SK-N-SH (cell line): ENCODE results near the gene FLT4. TPM values are rescaled to one million over a fixed set of nuclear protein-coding genes. Genes with fewer than 3 reads are reported as not detected.

Source experiments
- CTCF ChIA-PET: fragments of 300-600, 350-600 bp; formaldehyde crosslinking; extraction: SDS; loops from one replicate; lab custom pipeline; 2021; lab: Yijun Ruan, JAX
- POLR2A ChIA-PET: fragments of 350-600 bp; sonication (Branson Sonifier 250); formaldehyde crosslinking; extraction: SDS; loops from one replicate; lab custom pipeline; 2020; ENCODE audit warnings: antibody characterized with exemption, inconsistent platforms; lab: Yijun Ruan, JAX
- DNase-seq: peaks from one replicate; pipeline ENCODE4 v3.0.0; 2012
- H2AFZ ChIP-seq: fragments of 200-600 bp; sonication (generic); 2 replicates; pipeline ENCODE4 v1.8.1; 2016; ENCODE audit warnings: antibody characterized with exemption, mild to moderate bottlenecking, low read depth
- H3F3A ChIP-seq: fragments of 200-600 bp; sonication (generic); replicated peaks from 2 replicates; pipeline ENCODE3; 2016; ENCODE audit warnings: antibody characterized with exemption, mild to moderate bottlenecking; ENCODE audit not compliant: insufficient read depth
- H3K27ac ChIP-seq, 2 experiments: fragments of 200-500 bp in 1 of 2; fragments of 200-600 bp in 1 of 2; sonication (Bioruptor generic) in 1 of 2; sonication (generic), shearing (Covaris generic) in 1 of 2; 2 replicates each; pipeline versions ENCODE4 v1.5.1 to v1.6.1; 2014 to 2016; ENCODE audit warnings: low read depth in 2 of 2, inconsistent platforms in 1 of 2, low read length in 1 of 2, mild to moderate bottlenecking in 1 of 2, mixed read lengths in 1 of 2
- H3K27me3 ChIP-seq: fragments of 200-600 bp; sonication (generic), shearing (Covaris generic); 2 replicates; pipeline ENCODE4 v1.6.1; 2016; ENCODE audit warnings: mixed run types; ENCODE audit not compliant: insufficient read depth
- H3K36me3 ChIP-seq, 2 experiments: fragments of 200-500 bp in 1 of 2; fragments of 200-600 bp in 1 of 2; sonication (Bioruptor generic) in 1 of 2; sonication (generic) in 1 of 2; replicated peaks in 1 of 2; 2 replicates each; pipeline versions ENCODE3 to v1.5.1; 2014 to 2016; ENCODE audit warnings: low read length in 1 of 2, mild to moderate bottlenecking in 1 of 2; ENCODE audit not compliant: insufficient read depth in 2 of 2, control insufficient read depth in 1 of 2
- H3K4me1 ChIP-seq, 2 experiments: fragments of 200-500 bp in 1 of 2; fragments of 200-600 bp in 1 of 2; sonication (Bioruptor generic) in 1 of 2; sonication (generic), shearing (Covaris generic) in 1 of 2; 2 replicates each; pipeline versions ENCODE4 v1.5.1 to v1.6.1; 2014 to 2016; ENCODE audit warnings: low read depth in 1 of 2, low read length in 1 of 2, mixed run types in 1 of 2; ENCODE audit not compliant: insufficient read depth in 2 of 2, control insufficient read depth in 1 of 2
- H3K4me2 ChIP-seq: fragments of 200-600 bp; sonication (generic), shearing (Covaris generic); 2 replicates; pipeline ENCODE4 v1.6.1; 2017; ENCODE audit warnings: mixed run types
- H3K4me3 ChIP-seq, 2 experiments: fragments of 200-500 bp in 1 of 2; fragments of 200-600 bp in 1 of 2; sonication (Bioruptor generic) in 1 of 2; sonication (generic), shearing (Covaris generic) in 1 of 2; 2 replicates each; pipeline versions ENCODE4 v1.5.1 to v1.8.1; 2014 to 2016; ENCODE audit warnings: low read depth in 2 of 2, inconsistent platforms in 1 of 2, low read length in 1 of 2, mild to moderate bottlenecking in 1 of 2, mixed read lengths in 1 of 2, moderate library complexity in 1 of 2
- H3K79me2 ChIP-seq: fragments of 200-600 bp; sonication (generic); 2 replicates; pipeline ENCODE4 v1.8.1; 2017; ENCODE audit warnings: mild to moderate bottlenecking; ENCODE audit not compliant: insufficient read depth
- H3K9ac ChIP-seq: fragments of 200-600 bp; sonication (generic); 2 replicates; pipeline ENCODE4 v1.6.1; 2017; ENCODE audit warnings: mixed run types
- H3K9me2 ChIP-seq: fragments of 200-600 bp; sonication (generic); 2 replicates; pipeline ENCODE4 v1.6.1; 2017; ENCODE audit warnings: mixed run types
- H3K9me3 ChIP-seq: fragments of 200-600 bp; sonication (generic); 2 replicates; pipeline ENCODE4 v1.6.1; 2017; ENCODE audit warnings: mixed run types, mild to moderate bottlenecking, moderate library complexity
- H4K20me1 ChIP-seq: fragments of 200-600 bp; sonication (generic); 2 replicates; pipeline ENCODE4 v1.6.1; 2017; ENCODE audit warnings: mild to moderate bottlenecking, mixed run types; ENCODE audit not compliant: insufficient read depth
- ELF1 ChIP-seq: IDR thresholded peaks from 2 replicates; pipeline ENCODE4 v1.4.0; 2012
- EP300 ChIP-seq, 2 experiments: IDR thresholded peaks; 2 replicates each; pipeline versions ENCODE4 v1.4.0 to v1.6.1; 2012; ENCODE audit warnings: borderline replicate concordance in 1 of 2, low read depth in 1 of 2, low read length in 1 of 2
- EZH2phosphoT487 ChIP-seq: fragments of 200-600 bp; sonication (generic); IDR thresholded peaks from 2 replicates; pipeline ENCODE4 v1.6.1; 2017; ENCODE audit warnings: low read depth, mixed run types, mild to moderate bottlenecking, antibody characterized with exemption, moderate library complexity, borderline replicate concordance
- FOSL2 ChIP-seq: IDR thresholded peaks from 2 replicates; pipeline ENCODE4 v1.4.0; 2012; ENCODE audit warnings: low read depth, mild to moderate bottlenecking, moderate library complexity, borderline replicate concordance
- FOXJ3 ChIP-seq: sonication (generic); formaldehyde crosslinking; IDR thresholded peaks from 2 replicates; pipeline ENCODE4 v1.5.1; 2020; ENCODE audit warnings: mild to moderate bottlenecking, missing genetic modification reagents
- FOXM1 ChIP-seq: IDR thresholded peaks from 2 replicates; pipeline ENCODE4 v1.4.0; 2012; ENCODE audit warnings: low read depth, mild to moderate bottlenecking
- GATA2 ChIP-seq: sonication (generic); formaldehyde crosslinking; IDR thresholded peaks from 2 replicates; pipeline ENCODE4 v1.5.0; 2020; ENCODE audit warnings: mild to moderate bottlenecking, missing genetic modification reagents
- JUND ChIP-seq: IDR thresholded peaks from 2 replicates; pipeline ENCODE4 v1.4.0; 2012
- POLR2AphosphoS5 ChIP-seq: IDR thresholded peaks from 2 replicates; pipeline ENCODE4 v1.6.1; 2012; ENCODE audit warnings: low read depth, low read length
- RAD21 ChIP-seq: IDR thresholded peaks from 2 replicates; pipeline ENCODE4 v1.6.1; 2012; ENCODE audit warnings: mild to moderate bottlenecking, low read length
- RFX5 ChIP-seq: IDR thresholded peaks from 2 replicates; pipeline ENCODE4 v1.6.1; 2012; ENCODE audit warnings: mild to moderate bottlenecking, improper control_type of control experiment, low read length
- RXRA ChIP-seq: IDR thresholded peaks from 2 replicates; pipeline ENCODE4 v1.4.0; 2012; ENCODE audit warnings: low read depth, mild to moderate bottlenecking, borderline replicate concordance
- SIN3A ChIP-seq: IDR thresholded peaks from 2 replicates; pipeline ENCODE4 v1.6.1; 2012; ENCODE audit warnings: low read depth, mild to moderate bottlenecking, low read length, moderate library complexity, borderline replicate concordance
- TAF1 ChIP-seq: IDR thresholded peaks from 2 replicates; pipeline ENCODE4 v1.6.1; 2012; ENCODE audit warnings: low read depth, mild to moderate bottlenecking, low read length, moderate library complexity, borderline replicate concordance
- TEAD4 ChIP-seq: IDR thresholded peaks from 2 replicates; pipeline ENCODE4 v1.4.0; 2012; ENCODE audit warnings: mild to moderate bottlenecking, borderline replicate concordance; ENCODE audit not compliant: insufficient read depth
- YY1 ChIP-seq: IDR thresholded peaks from 2 replicates; pipeline ENCODE4 v1.4.0; 2012; ENCODE audit warnings: low read depth, mild to moderate bottlenecking
- WGBS: methylation state at CpG from one replicate; pipeline ENCODE4 v1.1.6; 2017; ENCODE audit warnings: low lambda C conversion rate; 5-methylcytosine and 5-hydroxymethylcytosine counted together
- polyA plus RNA-seq, 3 experiments: library from polyadenylated mRNA; depleted of rRNA; stranded (reverse); fragments of >200 nt; gene quantifications; 2 replicates each; pipeline ENCODE4 v1.2.3, GENCODE V29; 2012
- TF ChIP-seq, protein P1 (sequence below): IDR thresholded peaks from 2 replicates; pipeline ENCODE4 v1.4.0; 2012; ENCODE audit warnings: low read depth, borderline replicate concordance
- TF ChIP-seq, protein P2 (sequence below): IDR thresholded peaks from 2 replicates; pipeline ENCODE4; 2012
- TF ChIP-seq, protein P3 (sequence below): IDR thresholded peaks from 2 replicates; pipeline ENCODE4 v1.6.1; 2012; ENCODE audit warnings: mild to moderate bottlenecking, low read depth, low read length, moderate library complexity

FLT4 gene
- polyA plus RNA-seq, 1 of the 3 experiments (the other 2 are of a cell fraction): 0.05 TPM

DNA sequence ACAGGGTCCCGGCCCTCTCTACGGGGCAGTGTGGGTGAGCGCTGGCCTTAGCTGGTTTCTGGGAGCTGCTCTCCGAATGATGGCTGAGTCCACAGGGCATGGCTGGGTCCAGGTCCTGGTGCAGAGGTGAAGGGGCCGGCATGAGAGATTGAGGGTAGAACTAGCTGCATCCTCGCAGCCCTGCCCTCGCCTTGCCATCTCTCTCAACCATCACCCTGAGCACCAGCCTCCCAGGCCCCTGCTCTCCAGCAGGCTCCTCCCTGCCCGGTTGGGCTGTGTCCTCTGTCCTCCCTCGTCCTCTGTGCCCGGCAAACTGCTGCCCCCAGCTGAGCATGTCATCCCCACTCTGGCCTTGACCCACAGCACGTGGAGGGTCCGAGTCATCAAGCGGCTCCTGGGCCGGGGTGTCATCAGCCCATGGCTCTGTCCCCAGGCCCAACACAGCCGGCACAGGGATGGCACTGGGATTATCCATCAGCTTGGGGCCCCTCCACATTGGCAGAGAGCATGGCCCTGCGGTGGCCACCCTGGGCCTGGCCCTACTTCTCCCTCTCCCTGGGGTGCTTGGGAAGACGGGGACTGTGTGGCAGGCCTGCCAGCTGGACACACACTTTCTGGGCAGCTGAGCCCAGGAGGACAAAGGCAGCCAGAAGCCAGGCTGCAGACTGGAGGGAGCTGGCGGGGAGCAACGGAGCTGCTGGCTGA is 8.4 kb downstream of the FLT4 start:
- H3K4me1 ChIP-seq: no peaks in the 10 kb centered on the region
- no peak overlapping the region for H3K4me3 ChIP-seq
- no peak overlapping the region for H3K4me2 ChIP-seq
- peaks cover 32% of the 10 kb centered on the region; the same call in 1 of the 2 replicates for H3K27me3 ChIP-seq
- no peak overlapping the region for H3K27ac ChIP-seq
- no peaks in the 10 kb centered on the region for H4K20me1 ChIP-seq
- ChIA-PET POLR2A (no interaction called here), CTCF (interaction anchor here (1.6 kb wide), 1 partner anchor 22 kb away, joined by 6 read pairs; no protein-coding TSS in a partner anchor)
- H3K9me3 ChIP-seq: no peaks in the 10 kb centered on the region
- no peak for TF ChIP-seq RFX5
- TF ChIP-seq, protein P1, sequence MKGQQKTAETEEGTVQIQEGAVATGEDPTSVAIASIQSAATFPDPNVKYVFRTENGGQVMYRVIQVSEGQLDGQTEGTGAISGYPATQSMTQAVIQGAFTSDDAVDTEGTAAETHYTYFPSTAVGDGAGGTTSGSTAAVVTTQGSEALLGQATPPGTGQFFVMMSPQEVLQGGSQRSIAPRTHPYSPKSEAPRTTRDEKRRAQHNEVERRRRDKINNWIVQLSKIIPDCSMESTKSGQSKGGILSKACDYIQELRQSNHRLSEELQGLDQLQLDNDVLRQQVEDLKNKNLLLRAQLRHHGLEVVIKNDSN: no peak
- no peaks in the 10 kb centered on the region for H3K36me3 ChIP-seq
- H3K9me2 ChIP-seq: no peaks in the 10 kb centered on the region
- no peaks in the 10 kb centered on the region for H3F3A ChIP-seq
- H3K9ac ChIP-seq: no peak overlapping the region
- no peaks in the 10 kb centered on the region for H3K79me2 ChIP-seq
- no peak overlapping the region for H2AFZ ChIP-seq
- 70% methylated on average over 6 of the region's 19 CpGs for WGBS
- DNase-seq: peak; percentile 24

DNA sequence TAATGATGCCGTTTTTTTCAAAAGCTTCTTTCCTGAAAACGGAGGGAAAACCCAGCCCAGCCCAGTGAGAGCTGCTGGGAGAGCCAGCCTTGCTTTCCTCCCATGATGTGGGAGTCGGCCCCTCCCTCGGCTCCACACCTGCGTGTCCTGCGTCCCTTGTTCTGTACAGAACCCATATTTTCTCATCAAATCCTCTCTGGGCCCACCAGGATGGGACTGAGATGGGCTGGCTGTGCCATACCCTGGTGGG is 8.9 kb downstream of the FLT4 start:
- DNase-seq: peak; percentile 24
- no peak overlapping the region for H3K27ac ChIP-seq
- H3K36me3 ChIP-seq: no peaks in the 10 kb centered on the region
- WGBS: 24% methylated on average over 3 of the region's 6 CpGs
- H4K20me1 ChIP-seq: no peaks in the 10 kb centered on the region
- H3K9ac ChIP-seq: no peak overlapping the region
- POLR2A ChIA-PET: no interaction called here
- no peak overlapping the region for H2AFZ ChIP-seq
- TF ChIP-seq ELF1 (no peak), FOXM1 (no peak), EP300 (IDR thresholded peaks at IDR 0.05; ENCODE audit: borderline replicate concordance in 1 of 2, low read depth in 1 of 2, low read length in 1 of 2) (no peak), FOSL2 (no peak), SIN3A (no peak), JUND (no peak), TAF1 (no peak), YY1 (no peak), GATA2 (no peak), RAD21 (no peak), EZH2phosphoT487 (no peak), FOXJ3 (CRISPR knock-in tag) (no peak), RXRA (no peak), POLR2AphosphoS5 (no peak), TEAD4 (no peak)
- TF ChIP-seq, protein P2, sequence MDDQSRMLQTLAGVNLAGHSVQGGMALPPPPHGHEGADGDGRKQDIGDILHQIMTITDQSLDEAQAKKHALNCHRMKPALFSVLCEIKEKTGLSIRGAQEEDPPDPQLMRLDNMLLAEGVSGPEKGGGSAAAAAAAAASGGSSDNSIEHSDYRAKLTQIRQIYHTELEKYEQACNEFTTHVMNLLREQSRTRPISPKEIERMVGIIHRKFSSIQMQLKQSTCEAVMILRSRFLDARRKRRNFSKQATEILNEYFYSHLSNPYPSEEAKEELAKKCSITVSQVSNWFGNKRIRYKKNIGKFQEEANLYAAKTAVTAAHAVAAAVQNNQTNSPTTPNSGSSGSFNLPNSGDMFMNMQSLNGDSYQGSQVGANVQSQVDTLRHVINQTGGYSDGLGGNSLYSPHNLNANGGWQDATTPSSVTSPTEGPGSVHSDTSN: no peak
- TF ChIP-seq, protein P3, sequence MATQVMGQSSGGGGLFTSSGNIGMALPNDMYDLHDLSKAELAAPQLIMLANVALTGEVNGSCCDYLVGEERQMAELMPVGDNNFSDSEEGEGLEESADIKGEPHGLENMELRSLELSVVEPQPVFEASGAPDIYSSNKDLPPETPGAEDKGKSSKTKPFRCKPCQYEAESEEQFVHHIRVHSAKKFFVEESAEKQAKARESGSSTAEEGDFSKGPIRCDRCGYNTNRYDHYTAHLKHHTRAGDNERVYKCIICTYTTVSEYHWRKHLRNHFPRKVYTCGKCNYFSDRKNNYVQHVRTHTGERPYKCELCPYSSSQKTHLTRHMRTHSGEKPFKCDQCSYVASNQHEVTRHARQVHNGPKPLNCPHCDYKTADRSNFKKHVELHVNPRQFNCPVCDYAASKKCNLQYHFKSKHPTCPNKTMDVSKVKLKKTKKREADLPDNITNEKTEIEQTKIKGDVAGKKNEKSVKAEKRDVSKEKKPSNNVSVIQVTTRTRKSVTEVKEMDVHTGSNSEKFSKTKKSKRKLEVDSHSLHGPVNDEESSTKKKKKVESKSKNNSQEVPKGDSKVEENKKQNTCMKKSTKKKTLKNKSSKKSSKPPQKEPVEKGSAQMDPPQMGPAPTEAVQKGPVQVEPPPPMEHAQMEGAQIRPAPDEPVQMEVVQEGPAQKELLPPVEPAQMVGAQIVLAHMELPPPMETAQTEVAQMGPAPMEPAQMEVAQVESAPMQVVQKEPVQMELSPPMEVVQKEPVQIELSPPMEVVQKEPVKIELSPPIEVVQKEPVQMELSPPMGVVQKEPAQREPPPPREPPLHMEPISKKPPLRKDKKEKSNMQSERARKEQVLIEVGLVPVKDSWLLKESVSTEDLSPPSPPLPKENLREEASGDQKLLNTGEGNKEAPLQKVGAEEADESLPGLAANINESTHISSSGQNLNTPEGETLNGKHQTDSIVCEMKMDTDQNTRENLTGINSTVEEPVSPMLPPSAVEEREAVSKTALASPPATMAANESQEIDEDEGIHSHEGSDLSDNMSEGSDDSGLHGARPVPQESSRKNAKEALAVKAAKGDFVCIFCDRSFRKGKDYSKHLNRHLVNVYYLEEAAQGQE: no peak
- TF ChIP-seq, all 33 proteins: peak for 0
- Histone ChIP-seq H3F3A (no peaks in the 10 kb centered on the region), H3K27me3 (peaks cover 31% of the 10 kb centered on the region; the same call in 1 of the 2 replicates), H3K9me2 (no peaks in the 10 kb centered on the region), H3K4me3 (no peak overlapping the region), H3K79me2 (no peaks in the 10 kb centered on the region), H3K4me2 (no peak overlapping the region), H3K9me3 (no peaks in the 10 kb centered on the region), H3K4me1 (no peaks in the 10 kb centered on the region)
- CTCF ChIA-PET: interaction anchor here (1.6 kb wide), 1 partner anchor 22 kb away, joined by 6 read pairs; no protein-coding TSS in a partner anchor
